GM18526 (cell line): ENCODE measurements around the gene MAP3K5.

Source experiments
- POLR2A ChIP-seq: IDR thresholded peaks from 3 replicates; pipeline ENCODE4 v1.6.1; 2011; ENCODE audit not compliant: insufficient read length; ENCODE audit errors: extremely low read depth

MAP3K5 gene

DNA sequence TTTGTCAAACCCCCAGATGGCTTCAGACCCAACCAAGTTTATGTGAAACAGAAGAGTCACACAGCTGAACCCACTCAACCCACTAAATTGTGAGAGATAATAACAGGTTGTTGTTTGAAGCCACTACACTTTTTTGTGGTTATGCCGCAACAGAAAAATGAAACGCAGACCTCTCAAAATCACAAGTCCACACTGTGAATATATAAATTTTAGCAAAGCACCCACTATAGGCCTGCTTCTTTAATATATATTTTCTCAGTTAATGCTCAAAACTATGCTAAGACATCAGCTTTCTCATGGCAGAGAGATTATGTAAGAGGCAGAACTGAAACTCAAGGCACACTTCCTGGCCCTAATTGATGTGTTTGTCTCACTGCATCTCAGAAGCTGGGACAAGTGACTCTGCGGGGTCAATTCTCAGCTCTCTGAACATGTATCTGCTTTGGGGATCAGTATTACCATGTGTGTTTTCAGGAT lies 27.7 kb downstream of the MAP3K5 start:
- TF ChIP-seq POLR2A: no peak

DNA sequence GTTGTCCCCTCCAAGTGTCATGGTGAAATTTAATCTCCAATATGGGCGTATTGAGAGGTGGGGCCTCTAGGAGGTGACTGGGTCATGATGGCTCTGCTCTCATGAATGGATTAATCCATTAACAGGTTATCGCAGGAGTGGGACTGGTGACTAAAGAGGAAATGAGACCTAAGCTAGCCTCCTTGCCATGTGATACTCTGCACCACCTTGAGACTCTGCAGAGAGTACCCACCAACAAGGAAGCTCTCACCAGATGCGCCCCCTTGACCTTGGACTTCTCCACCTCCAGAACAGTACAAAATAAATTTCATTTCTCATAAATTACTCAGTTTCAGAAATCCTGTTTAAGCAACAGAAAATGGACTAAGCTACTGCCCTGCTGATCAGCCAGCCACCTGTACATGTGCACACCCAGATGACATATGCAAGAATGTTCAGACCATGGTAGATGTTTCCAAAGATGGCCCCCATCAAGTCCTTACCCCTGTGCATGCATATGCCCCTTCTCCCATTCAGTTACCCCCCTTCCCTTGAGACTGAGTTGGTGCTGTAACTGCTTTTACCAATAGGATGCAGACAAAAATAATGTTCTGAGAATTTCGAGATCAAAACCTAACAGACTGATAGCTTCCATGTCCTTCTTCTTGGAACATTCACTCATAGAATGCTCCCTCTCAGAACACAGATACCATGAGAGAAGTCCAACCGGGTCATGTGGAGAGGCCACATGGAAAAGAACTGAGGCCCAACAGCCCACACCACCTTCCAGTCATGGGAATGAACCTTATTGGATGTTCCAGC lies 28.4 kb downstream of the MAP3K5 start:
- no peak for TF ChIP-seq POLR2A

- no peak for TF ChIP-seq POLR2A
Observed at GRCh38 chr6:136763255-136763654, 29.0 kb downstream of the MAP3K5 start.

DNA sequence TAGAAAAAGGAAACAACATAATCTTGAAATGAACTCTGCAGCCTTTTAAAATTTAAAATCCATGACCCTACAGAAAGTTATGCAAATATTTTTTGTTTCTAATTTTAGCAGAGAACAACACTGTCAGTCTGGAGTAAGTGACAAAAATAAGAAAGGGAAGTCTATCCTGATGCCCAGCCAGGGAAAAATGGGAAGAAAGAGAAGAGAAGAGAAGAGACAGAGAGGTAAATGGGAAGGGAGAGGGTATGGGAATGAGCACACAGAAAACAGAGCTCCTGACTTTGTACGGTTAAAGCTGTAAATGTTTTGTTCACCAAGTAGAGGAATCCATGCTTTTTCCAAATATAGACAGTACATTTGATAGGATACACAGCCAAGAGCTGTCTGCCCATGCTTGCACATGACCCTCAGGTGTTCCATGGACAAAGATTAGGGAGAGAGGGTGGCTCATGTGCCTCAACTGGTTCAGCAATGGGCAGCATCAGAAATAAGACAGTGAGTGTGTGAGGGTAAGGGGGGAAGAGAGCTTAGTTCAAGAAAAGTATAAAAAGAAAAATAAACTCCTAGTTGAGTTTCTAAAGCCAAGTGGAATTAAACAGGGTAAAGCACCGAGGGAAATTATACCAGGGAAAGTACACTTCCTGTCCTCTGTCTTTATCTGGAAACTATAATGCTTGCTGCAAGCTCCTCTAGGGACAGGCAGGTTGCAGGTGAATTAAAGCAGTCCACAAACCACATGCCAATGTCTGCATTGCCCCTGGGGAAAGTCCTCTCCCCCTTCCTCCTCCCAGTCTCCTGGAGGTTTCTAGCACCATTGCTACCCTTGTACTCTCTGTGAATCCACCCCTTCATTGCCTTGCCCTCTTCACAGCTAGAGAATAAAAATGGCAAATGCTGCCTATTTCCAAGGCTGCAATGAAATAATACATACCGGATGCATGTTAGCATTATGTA lies 30.0 kb downstream of the MAP3K5 start:
- TF ChIP-seq POLR2A: no peak

GRCh38 chr6:136761227-136761922 lies 30.9 kb downstream of the MAP3K5 start:
- no peak for TF ChIP-seq POLR2A

DNA sequence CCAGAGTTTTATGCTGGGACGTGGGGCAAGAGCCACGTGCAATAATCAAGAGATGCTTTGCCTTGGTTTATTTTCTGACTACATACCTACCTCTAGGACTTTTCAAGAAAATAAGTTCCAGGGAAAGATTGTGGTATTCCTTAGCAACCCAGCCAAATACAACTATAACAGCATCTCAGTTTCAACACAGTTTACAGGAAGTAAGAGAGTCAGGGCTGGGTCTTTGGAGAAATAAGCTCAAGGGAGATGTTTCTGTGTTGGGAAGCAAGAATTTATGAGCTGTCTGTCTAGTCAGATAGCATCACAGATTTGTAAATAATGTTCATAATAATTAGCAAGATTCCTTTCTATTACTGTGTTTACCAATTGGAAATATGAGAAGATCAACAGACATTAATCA lies 35.1 kb downstream of the MAP3K5 start:
- TF ChIP-seq POLR2A: no peak

DNA sequence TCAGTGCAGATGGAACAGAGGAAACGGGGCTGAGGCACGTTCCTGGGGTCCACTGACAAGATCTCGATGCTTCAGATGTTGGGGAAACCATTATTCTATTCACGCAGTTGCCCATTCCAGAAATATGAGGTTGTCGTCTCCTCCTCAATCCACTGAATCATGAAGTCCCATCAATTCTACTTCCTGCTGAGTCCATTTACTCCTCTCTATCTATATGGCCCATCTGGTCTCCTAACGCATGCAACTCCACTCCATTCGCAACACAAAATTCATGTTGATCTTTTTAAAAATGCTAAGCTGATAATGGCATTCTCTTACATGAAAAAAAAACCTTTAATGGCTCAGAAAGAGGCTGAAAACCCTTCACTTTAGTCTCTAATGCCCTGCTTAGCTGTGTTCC lies 37.5 kb downstream of the MAP3K5 start:
- no peak for TF ChIP-seq POLR2A

DNA sequence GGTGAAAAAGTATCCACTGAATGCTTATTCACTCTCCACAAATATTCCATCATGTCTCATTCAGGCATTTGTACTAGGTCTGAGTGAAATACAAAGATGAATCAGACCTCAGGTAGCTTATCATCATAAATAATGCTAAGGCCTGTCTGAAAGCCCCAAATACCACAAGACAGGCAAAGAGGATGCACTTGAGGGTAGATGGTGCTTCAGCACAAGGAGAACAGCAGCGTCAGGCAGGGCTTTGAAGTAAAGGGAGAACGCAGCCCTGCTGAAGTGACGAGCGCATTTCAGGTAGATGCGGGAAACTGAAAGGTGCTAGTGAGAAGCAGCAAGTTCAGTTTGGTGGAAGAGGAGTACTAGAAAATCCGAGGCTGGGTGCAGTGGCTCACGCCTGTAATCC lies 38.7 kb downstream of the MAP3K5 start:
- no peak for TF ChIP-seq POLR2A

DNA sequence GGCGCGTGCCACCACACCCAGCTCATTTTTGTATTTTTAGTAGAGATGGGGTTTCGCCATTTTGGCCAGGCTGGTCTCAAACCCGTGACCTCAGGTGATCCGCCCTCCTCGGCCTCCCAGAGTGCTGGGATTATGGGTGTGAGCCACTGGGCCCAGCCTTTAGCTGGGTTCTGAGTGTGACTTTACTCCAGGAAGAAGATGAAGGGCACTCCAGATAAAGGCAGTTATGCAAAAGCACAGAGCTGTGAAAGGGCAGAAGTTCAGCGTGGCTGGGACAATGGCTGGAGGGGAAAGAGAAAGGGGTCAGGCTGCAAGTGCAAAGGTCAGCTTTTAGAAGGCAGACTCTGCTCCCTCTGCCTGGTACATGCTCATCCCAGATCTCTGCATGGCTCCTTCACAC lies 39.7 kb downstream of the MAP3K5 start:
- no peak for TF ChIP-seq POLR2A

- TF ChIP-seq POLR2A: no peak
Observed at GRCh38 chr6:136751991-136752390, 40.3 kb downstream of the MAP3K5 start.

DNA sequence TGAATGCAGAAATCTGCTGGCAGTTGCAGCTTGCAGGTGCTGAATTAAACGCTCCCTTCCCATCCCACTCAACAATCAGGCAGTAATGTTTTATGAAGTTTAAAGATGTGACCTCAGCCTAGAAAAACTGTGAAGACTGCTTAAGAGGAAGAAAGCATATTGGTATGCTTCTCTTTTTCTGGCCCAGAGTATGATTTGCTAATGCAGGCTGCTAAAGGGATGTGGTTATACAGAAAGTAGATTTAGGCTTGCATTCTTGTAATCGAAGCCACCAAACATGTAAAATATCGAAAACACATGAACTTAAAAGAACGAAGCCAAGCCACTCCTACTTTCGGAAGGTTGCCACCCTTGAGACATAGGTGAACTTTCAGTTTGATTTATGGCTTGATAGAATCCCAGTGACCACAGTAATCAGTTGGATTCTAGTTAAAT lies 40.7 kb downstream of the MAP3K5 start:
- no peak for TF ChIP-seq POLR2A

- no peak for TF ChIP-seq POLR2A
Observed at GRCh38 chr6:136750696-136751521, 41.4 kb downstream of the MAP3K5 start.

GRCh38 chr6:136749359-136749997 lies 42.8 kb downstream of the MAP3K5 start:
- TF ChIP-seq POLR2A: no peak

DNA sequence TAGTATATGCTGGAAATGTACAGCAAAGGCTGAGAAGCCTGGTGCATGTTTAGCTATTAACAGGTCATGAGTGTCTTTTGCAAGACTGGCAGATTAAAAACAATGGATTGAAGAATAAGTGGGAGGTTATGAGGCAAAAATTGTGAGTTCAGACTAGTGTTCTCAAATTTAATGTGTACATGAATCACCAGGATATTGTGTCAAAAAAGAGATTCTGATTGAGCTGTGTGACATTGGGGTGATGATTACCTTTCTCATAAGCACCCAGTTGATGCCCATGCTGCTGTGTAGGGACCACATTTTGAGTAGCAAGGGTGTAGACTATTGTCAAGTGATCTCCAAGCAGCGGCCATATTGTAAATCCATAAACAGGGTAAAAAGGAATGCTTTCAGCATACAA lies 44.8 kb downstream of the MAP3K5 start:
- no peak for TF ChIP-seq POLR2A

- TF ChIP-seq POLR2A: no peak
Observed at GRCh38 chr6:136745300-136745699, 47.0 kb downstream of the MAP3K5 start.

DNA sequence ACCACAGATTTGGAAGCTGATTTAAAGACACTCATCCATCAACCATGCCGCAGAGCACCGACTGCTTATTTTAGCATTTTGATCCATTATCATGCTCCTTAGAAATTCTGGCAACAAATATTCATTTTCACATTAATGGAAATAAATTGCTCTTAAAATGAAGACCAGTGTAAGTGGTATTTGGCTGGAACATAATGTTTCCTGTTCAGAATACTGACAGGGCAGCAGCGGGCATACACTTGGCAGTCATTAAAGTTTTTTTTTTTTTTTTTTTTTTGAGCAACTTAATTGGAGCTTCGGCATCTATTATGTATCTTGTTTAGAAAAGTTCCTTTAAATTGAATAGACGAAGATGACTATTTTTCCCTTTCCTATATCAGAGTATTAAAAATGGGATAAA lies 47.4 kb downstream of the MAP3K5 start:
- no peak for TF ChIP-seq POLR2A
